ENCODE measurements around the gene KIAA0825. TPM values are rescaled to one million over a fixed set of nuclear protein-coding genes. Genes with fewer than 3 reads are reported as not detected.

KIAA0825 gene
- total and polyA plus RNA-seq, 2 of the 8 experiments (the other 6 are each of a cell fraction or from before 2014, with no cell fraction given), result 0.60 to 1.0 TPM

DNA sequence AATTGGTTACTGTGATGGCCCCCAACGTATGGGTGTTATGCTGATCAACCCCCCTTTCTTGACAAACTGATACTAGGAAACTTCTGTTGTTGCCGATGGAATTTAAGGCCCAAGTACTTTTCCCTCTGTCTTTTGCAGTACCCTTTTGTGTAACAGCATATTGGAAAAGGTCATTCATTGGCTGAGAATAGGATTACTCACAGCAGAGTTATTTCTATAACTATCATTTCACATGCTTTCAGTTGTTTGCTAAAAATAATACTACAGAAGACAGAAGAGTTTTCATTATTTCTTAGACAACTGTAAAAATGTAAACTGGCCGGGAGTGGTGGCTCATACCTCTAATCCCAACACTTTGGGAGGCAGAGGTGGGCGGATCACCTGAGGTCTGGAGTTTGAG is 329.5 kb downstream of the KIAA0825 start:
- ChIA-PET POLR2A (ENCODE audit: partially characterized antibody) (no interaction called here), CTCF (ENCODE audit: partially characterized antibody) (no interaction called here)
- H2BK15ac ChIP-seq (ENCODE audit: low read length), result no peak overlapping the region
- no peak overlapping the region for H4K8ac ChIP-seq (ENCODE audit: extremely low read depth, insufficient read depth, low read length)
- H3K18ac ChIP-seq (ENCODE audit: extremely low read depth, low read length), result no peak overlapping the region
- DNase-seq (ENCODE audit: low read depth in 1 of 2, low spot score in 2 of 2) (no peak), FAIRE-seq (no peak)
- no peaks in the 10 kb centered on the region for H3K27me3 ChIP-seq (replicated peaks in 1 of 4; ENCODE audit: control insufficient read depth in 3 of 4, extremely low read depth in 1 of 4, insufficient read depth in 3 of 4, low read length in 3 of 4)
- H2BK120ac ChIP-seq (replicated peaks; ENCODE audit: low read depth, low read length), result no peak overlapping the region
- no peak overlapping the region for H3K9ac ChIP-seq (replicated peaks in 1 of 4; ENCODE audit: extremely low read depth in 1 of 4, low read depth in 3 of 4, low read length in 3 of 4)
- TF ChIP-seq EGR1 (IDR thresholded peaks at IDR 0.05; ENCODE audit: borderline replicate concordance, low read depth, low read length), result no peak
- no peak for TF ChIP-seq KDM4A (IDR thresholded peaks at IDR 0.05; ENCODE audit: low read depth, low read length, severe bottlenecking)
- TF ChIP-seq SIX5 (IDR thresholded peaks at IDR 0.05; ENCODE audit: low read depth, low read length), result no peak
- TF ChIP-seq TBP (IDR thresholded peaks at IDR 0.05; ENCODE audit: low read depth, low read length), result no peak
- no peak for TF ChIP-seq CBX8 (IDR thresholded peaks at IDR 0.05; ENCODE audit: borderline replicate concordance, low read depth, low read length)
- no peak for TF ChIP-seq SP2 (IDR thresholded peaks at IDR 0.05; ENCODE audit: low read length)
- no peak for TF ChIP-seq SIRT6 (IDR thresholded peaks at IDR 0.05; ENCODE audit: low read length)
- no peak overlapping the region for H3K4me2 ChIP-seq (ENCODE audit: insufficient read depth in 1 of 2, low read depth in 2 of 2, low read length in 2 of 2)
- H2AK5ac ChIP-seq (ENCODE audit: low read depth, low read length), result no peak overlapping the region
- H3K23me2 ChIP-seq (ENCODE audit: low read depth, low read length), result no peaks in the 10 kb centered on the region
- H3K9me3 ChIP-seq (ENCODE audit: insufficient read depth in 2 of 2, low read depth in 1 of 2, low read length in 1 of 2), result peaks cover 3 to 11% of the 10 kb centered on the region in 2 experiments; a peak in 2 of 4 replicates
- no peaks in the 10 kb centered on the region for H3K4me1 ChIP-seq (replicated peaks in 1 of 4; ENCODE audit: control insufficient read depth in 3 of 4, insufficient read depth in 4 of 4, low read length in 3 of 4)
- H2BK12ac ChIP-seq (ENCODE audit: low read depth, low read length), result no peak overlapping the region
- H3K56ac ChIP-seq (replicated peaks; ENCODE audit: insufficient read length, low read depth, low read length), result no peak overlapping the region
- no peak overlapping the region for H2BK5ac ChIP-seq (ENCODE audit: low read depth, low read length)
- H3K4ac ChIP-seq (replicated peaks; ENCODE audit: insufficient read length, low read depth, low read length), result no peak overlapping the region
- no peak overlapping the region for H3K27ac ChIP-seq (ENCODE audit: low read depth, low read length)
- no peak overlapping the region for H4K91ac ChIP-seq (replicated peaks; ENCODE audit: insufficient read length, low read length)
- H2AFZ ChIP-seq (ENCODE audit: low read length), result no peak overlapping the region
- peaks cover 0 to 3% of the 10 kb centered on the region in 2 experiments for H4K20me1 ChIP-seq (replicated peaks in 1 of 2; ENCODE audit: control insufficient read depth in 1 of 2, insufficient read depth in 2 of 2, low read length in 2 of 2)
- no peaks in the 10 kb centered on the region; a peak in 1 of 8 replicates for H3K36me3 ChIP-seq (ENCODE audit: control insufficient read depth in 2 of 4, insufficient read depth in 4 of 4, low read length in 3 of 4)
- no peak overlapping the region for H2BK20ac ChIP-seq (ENCODE audit: low read length)
- 88% methylated on average over 4 of the region's 4 CpGs; no CpG with 5 or more reads in 1 of the 2 experiments for WGBS, 2 experiments (ENCODE audit: extremely low coverage in 1 of 2, insufficient coverage in 1 of 2, insufficient read length in 1 of 2, insufficient replicate concordance in 2 of 2, low coverage in 1 of 2, low lambda C conversion rate in 2 of 2, missing lambda C conversion rate in 1 of 2)
- H3K4me3 ChIP-seq (ENCODE audit: extremely low read depth in 1 of 4, insufficient read depth in 2 of 4, low read depth in 3 of 4, low read length in 4 of 4), result no peak overlapping the region
- H4K5ac ChIP-seq (ENCODE audit: insufficient read length, low read depth, low read length), result no peak overlapping the region
- peaks cover 0 to 22% of the 10 kb centered on the region in 2 experiments; a peak in 1 of 4 replicates for H3K79me2 ChIP-seq (ENCODE audit: control insufficient read depth in 1 of 2, insufficient read depth in 2 of 2, low read length in 2 of 2)
- no peaks in the 10 kb centered on the region for H3K79me1 ChIP-seq (ENCODE audit: low read depth, low read length)
- no peak overlapping the region for H3K23ac ChIP-seq (ENCODE audit: insufficient read length)
- no peak overlapping the region for H3K14ac ChIP-seq (ENCODE audit: insufficient read length)
